Cardiac muscle cell (in vitro differentiated cells and primary cell): ENCODE results near the gene AP4B1. TPM values are rescaled to one million over a fixed set of nuclear protein-coding genes. Genes with fewer than 3 reads are reported as not detected.
"Not testable (repeated sequence)": the region's sequence is repeated elsewhere in the genome, so short reads cannot be mapped to it uniquely, and the experiment has no call there.

Experiments used
- DNase-seq, 2 donors: peaks; one replicate each; pipeline versions ENCODE4 v3.0.0 to v3.0.0-alpha.2; 2010 to 2017; ENCODE audit warnings: low read depth in 1 of 2, low spot score in 1 of 2
- H3K27ac ChIP-seq: fragments of 200-600 bp; sonication (generic); 2 replicates; pipeline ENCODE4 v1.5.1; 2016
- H3K27me3 ChIP-seq: fragments of 200-600 bp; sonication (generic); 2 replicates; pipeline ENCODE4 v1.6.0; 2016; ENCODE audit warnings: control low read depth
- H3K36me3 ChIP-seq: fragments of 200-600 bp; sonication (generic); 2 replicates; pipeline ENCODE4 v1.5.1; 2016; ENCODE audit warnings: control low read depth
- H3K4me1 ChIP-seq: fragments of 200-600 bp; sonication (generic); 2 replicates; pipeline ENCODE4 v1.8.1; 2017; ENCODE audit warnings: low read depth, mild to moderate bottlenecking, mixed run types
- H3K4me3 ChIP-seq: fragments of 200-600 bp; sonication (generic); 2 replicates; pipeline ENCODE4 v1.5.1; 2016; ENCODE audit warnings: mild to moderate bottlenecking
- H3K9me3 ChIP-seq: fragments of 200-600 bp; sonication (generic); 2 replicates; pipeline ENCODE4 v1.5.1; 2017; ENCODE audit warnings: low read depth, mild to moderate bottlenecking, control low read depth
- CTCF ChIP-seq: IDR thresholded peaks from 2 replicates; pipeline ENCODE4 v1.5.1; 2012; ENCODE audit warnings: low read depth, mild to moderate bottlenecking, low read length
- polyA plus RNA-seq: library from polyadenylated mRNA; unstranded; fragments of >200 nt; fragmentation: Nextera tagmentation; extraction: Ambion mirVana; gene quantifications from 2 replicates; pipeline ENCODE4 v1.2.1, GENCODE V29; 2016
- total RNA-seq: library from RNA; depleted of rRNA; stranded (reverse); fragments of >200 nt; gene quantifications from 2 replicates; pipeline ENCODE4 v1.2.3, GENCODE V29; 2016

The AP4B1 gene
- total RNA-seq (8.8 and 18.8 TPM in 2 replicates), polyA plus RNA-seq (18.3 and 22.5 TPM in 2 replicates)

- DNase-seq = peak; percentile 100
- Histone ChIP-seq H3K9me3 (no peaks in the 10 kb centered on the region), H3K4me1 (peaks cover 3% of the 10 kb centered on the region), H3K27me3 (no peaks in the 10 kb centered on the region), H3K4me3 (peak within 1 kb of the TSS; percentile 93), H3K27ac (peak within 1 kb of the TSS; percentile 60), H3K36me3 (peaks cover 5% of the 10 kb centered on the region)
- TF ChIP-seq CTCF = peak; percentile 65
Observed at GRCh38 chr1:113904674-113905434, at the start of gene AP4B1, which contains the start of gene DCLRE1B. TSS of gene AP4B1 (minus strand) at chr1:113904799. CDS start at chr1:113904717, 82 bp downstream. TSS of gene DCLRE1B (plus strand) at chr1:113905326. CDS start at chr1:113905587, 261 bp downstream.

GRCh38 chr1:113951719-113952118 lies 47.1 kb upstream of the AP4B1 start:
- no peak for DNase-seq
- TF ChIP-seq CTCF = no peak
- Histone ChIP-seq H3K4me1 (peaks cover 14% of the 10 kb centered on the region), H3K27me3 (no peaks in the 10 kb centered on the region), H3K9me3 (no peaks in the 10 kb centered on the region), H3K36me3 (peaks cover 13% of the 10 kb centered on the region), H3K4me3 (no peak overlapping the region), H3K27ac (no peak overlapping the region)

- no peak for DNase-seq
- peaks cover 7% of the 10 kb centered on the region for H3K36me3 ChIP-seq
- H3K4me3 ChIP-seq = no peak overlapping the region
- no peak overlapping the region for H3K27ac ChIP-seq
- H3K27me3 ChIP-seq = no peaks in the 10 kb centered on the region
- no peaks in the 10 kb centered on the region for H3K9me3 ChIP-seq
- TF ChIP-seq CTCF = no peak
- peaks cover 20% of the 10 kb centered on the region for H3K4me1 ChIP-seq
Observed at GRCh38 chr1:113950908-113951307, 46.3 kb upstream of the AP4B1 start.

- Histone ChIP-seq H3K36me3 (no peaks in the 10 kb centered on the region), H3K4me3 (no peak overlapping the region), H3K4me1 (peaks cover 20% of the 10 kb centered on the region), H3K9me3 (no peaks in the 10 kb centered on the region), H3K27me3 (no peaks in the 10 kb centered on the region), H3K27ac (no peak overlapping the region)
- peak in 1 of 2 donors; percentile 18 for DNase-seq
- peak; percentile 47 for TF ChIP-seq CTCF
Observed at GRCh38 chr1:113949007-113949406, 44.4 kb upstream of the AP4B1 start.

- not testable (repeated sequence) for H3K4me3 ChIP-seq, DNase-seq, H3K9me3 ChIP-seq, H3K27me3 ChIP-seq, H3K27ac ChIP-seq, H3K36me3 ChIP-seq
- H3K4me1 ChIP-seq = peaks cover 20% of the 10 kb centered on the region
Observed at GRCh38 chr1:113948151-113948550, 43.6 kb upstream of the AP4B1 start.

GRCh38 chr1:113947388-113948107 lies 42.9 kb upstream of the AP4B1 start:
- Histone ChIP-seq H3K27ac (peak overlapping the region; percentile 32), H3K9me3 (no peaks in the 10 kb centered on the region), H3K4me3 (no peak overlapping the region), H3K4me1 (peaks cover 20% of the 10 kb centered on the region), H3K27me3 (no peaks in the 10 kb centered on the region), H3K36me3 (no peaks in the 10 kb centered on the region)
- DNase-seq = no peak
- no peak for TF ChIP-seq CTCF
